ENCODE data around the gene SMYD3.

DNA sequence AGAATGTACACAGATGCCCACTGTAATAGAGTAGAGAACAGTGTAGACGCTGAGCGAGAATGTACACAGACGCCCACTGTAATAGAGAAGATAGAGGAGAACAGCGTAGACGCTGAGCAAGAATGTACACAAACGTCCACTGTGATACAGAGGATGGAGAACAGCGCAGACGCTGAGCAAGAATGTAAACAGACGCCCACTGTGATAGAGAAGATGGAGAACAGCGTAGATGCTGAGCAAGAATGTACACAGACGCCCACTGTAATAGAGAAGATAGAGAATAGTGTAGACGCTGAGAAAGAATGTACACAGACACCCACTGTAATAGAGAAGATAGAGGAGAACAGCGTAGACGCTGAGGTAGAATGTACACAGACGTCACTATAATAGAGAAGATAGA, 306.9 kb downstream of the SMYD3 start:
- TF ChIP-seq, protein P1, sequence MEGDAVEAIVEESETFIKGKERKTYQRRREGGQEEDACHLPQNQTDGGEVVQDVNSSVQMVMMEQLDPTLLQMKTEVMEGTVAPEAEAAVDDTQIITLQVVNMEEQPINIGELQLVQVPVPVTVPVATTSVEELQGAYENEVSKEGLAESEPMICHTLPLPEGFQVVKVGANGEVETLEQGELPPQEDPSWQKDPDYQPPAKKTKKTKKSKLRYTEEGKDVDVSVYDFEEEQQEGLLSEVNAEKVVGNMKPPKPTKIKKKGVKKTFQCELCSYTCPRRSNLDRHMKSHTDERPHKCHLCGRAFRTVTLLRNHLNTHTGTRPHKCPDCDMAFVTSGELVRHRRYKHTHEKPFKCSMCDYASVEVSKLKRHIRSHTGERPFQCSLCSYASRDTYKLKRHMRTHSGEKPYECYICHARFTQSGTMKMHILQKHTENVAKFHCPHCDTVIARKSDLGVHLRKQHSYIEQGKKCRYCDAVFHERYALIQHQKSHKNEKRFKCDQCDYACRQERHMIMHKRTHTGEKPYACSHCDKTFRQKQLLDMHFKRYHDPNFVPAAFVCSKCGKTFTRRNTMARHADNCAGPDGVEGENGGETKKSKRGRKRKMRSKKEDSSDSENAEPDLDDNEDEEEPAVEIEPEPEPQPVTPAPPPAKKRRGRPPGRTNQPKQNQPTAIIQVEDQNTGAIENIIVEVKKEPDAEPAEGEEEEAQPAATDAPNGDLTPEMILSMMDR (IDR thresholded peaks at IDR 0.05), result no peak
- no peak for TF ChIP-seq POLR2A (IDR thresholded peaks at IDR 0.05)

Measured in adrenal gland (tissue), 5 donors.